GM23338 (cell line): Measurements from ENCODE around the gene MAFF. TPM values are rescaled to one million over a fixed set of nuclear protein-coding genes. Genes with fewer than 3 reads are reported as not detected.

Experiments
- ATAC-seq: fragments of 200-7000 bp; cut with Tn5 transposase; 3 replicates; pipeline ENCODE4 v1.9.1; 2020
- DNase-seq: peaks from one replicate; pipeline ENCODE4 v3.0.0-alpha.2; 2015; ENCODE audit warnings: low spot score
- H2AFZ ChIP-seq: fragments of 200-600 bp; sonication (generic); 2 replicates; pipeline ENCODE4 v1.8.0; 2016; ENCODE audit warnings: antibody characterized with exemption, mild to moderate bottlenecking, moderate library complexity
- H3F3A ChIP-seq: fragments of 200-600 bp; sonication (generic); replicated peaks from 2 replicates; pipeline ENCODE4 v1.8.0; 2017; ENCODE audit warnings: antibody characterized with exemption, mixed run types, low read depth
- H3K27ac ChIP-seq: fragments of 200-600 bp; sonication (generic); 2 replicates; pipeline ENCODE4 v1.6.1; 2016; ENCODE audit warnings: low read depth
- H3K27me3 ChIP-seq: fragments of 200-600 bp; sonication (generic); 2 replicates; pipeline ENCODE4 v1.8.0; 2016; ENCODE audit warnings: mild to moderate bottlenecking, mixed run types, moderate library complexity; ENCODE audit not compliant: insufficient read depth
- H3K36me3 ChIP-seq: fragments of 200-600 bp; sonication (generic); 2 replicates; pipeline ENCODE4 v1.8.0; 2016; ENCODE audit warnings: mild to moderate bottlenecking; ENCODE audit not compliant: insufficient read depth
- H3K4me1 ChIP-seq: fragments of 200-600 bp; sonication (generic); 2 replicates; pipeline ENCODE4 v1.8.0; 2016; ENCODE audit warnings: mild to moderate bottlenecking, moderate library complexity; ENCODE audit not compliant: insufficient read depth
- H3K4me2 ChIP-seq: fragments of 200-600 bp; sonication (generic); 2 replicates; pipeline ENCODE4 v1.7.1; 2017; ENCODE audit warnings: mixed run types
- H3K4me3 ChIP-seq: fragments of 200-600 bp; sonication (generic); 2 replicates; pipeline ENCODE4 v1.6.1; 2016; ENCODE audit warnings: mixed run types
- H3K79me2 ChIP-seq: fragments of 200-600 bp; sonication (generic); replicated peaks from 2 replicates; pipeline ENCODE4 v1.8.0; 2017; ENCODE audit warnings: mild to moderate bottlenecking; ENCODE audit not compliant: insufficient read depth
- H3K9me2 ChIP-seq: fragments of 200-600 bp; sonication (generic); 2 replicates; pipeline ENCODE4 v1.8.0; 2017; ENCODE audit not compliant: insufficient read depth
- H4K20me1 ChIP-seq: fragments of 200-600 bp; sonication (generic); replicated peaks from 2 replicates; pipeline ENCODE4 v1.8.0; 2017; ENCODE audit warnings: mild to moderate bottlenecking; ENCODE audit not compliant: insufficient read depth
- H3K27ac Mint-ChIP-seq: 2 replicates; pipeline ENCODE4 v1.8.0; 2020; ENCODE audit warnings: inconsistent platforms, mild to moderate bottlenecking, moderate library complexity, mixed read lengths
- H3K27me3 Mint-ChIP-seq: 3 replicates; pipeline ENCODE4 v1.8.0; 2022; ENCODE audit warnings: low read depth, mild to moderate bottlenecking, moderate library complexity, mixed read lengths, inconsistent platforms; ENCODE audit not compliant: insufficient read depth, poor library complexity
- H3K36me3 Mint-ChIP-seq: 3 replicates; pipeline ENCODE4 v1.8.0; 2021; ENCODE audit warnings: low read depth, mild to moderate bottlenecking, inconsistent platforms, moderate library complexity, mixed read lengths
- H3K4me1 Mint-ChIP-seq: 3 replicates; pipeline ENCODE4 v1.8.0; 2020; ENCODE audit warnings: mild to moderate bottlenecking, inconsistent platforms, mixed read lengths
- H3K4me3 Mint-ChIP-seq: 3 replicates; pipeline ENCODE4 v1.8.0; 2021; ENCODE audit warnings: moderate library complexity, mild to moderate bottlenecking, inconsistent platforms, mixed read lengths
- H3K9me3 Mint-ChIP-seq: 3 replicates; pipeline ENCODE4 v1.8.0; 2020; ENCODE audit warnings: moderate library complexity, mild to moderate bottlenecking, inconsistent platforms, mixed read lengths
- CREB1 ChIP-seq: fragments of 250-450 bp; sonication (Bioruptor Pico); IDR thresholded peaks from 2 replicates; pipeline ENCODE4 v1.5.0; 2020; ENCODE audit warnings: low read depth, mild to moderate bottlenecking, moderate library complexity
- EZH2 ChIP-seq: fragments of 200-600 bp; sonication (generic); IDR thresholded peaks from one replicate; pipeline ENCODE4 v1.8.0; 2017; ENCODE audit warnings: antibody characterized with exemption, mild to moderate bottlenecking, low read depth; ENCODE audit not compliant: unreplicated experiment
- EZH2phosphoT487 ChIP-seq: fragments of 200-600 bp; sonication (generic); IDR thresholded peaks from one replicate; pipeline ENCODE4 v1.8.1; 2018; ENCODE audit warnings: antibody characterized with exemption; ENCODE audit not compliant: unreplicated experiment
- JUNB ChIP-seq: IDR thresholded peaks from one replicate; pipeline ENCODE4 v1.6.1; 2016; ENCODE audit warnings: antibody characterized with exemption; ENCODE audit not compliant: unreplicated experiment
- NANOG ChIP-seq: IDR thresholded peaks from 2 replicates; pipeline ENCODE4 v1.6.1; 2016; ENCODE audit warnings: antibody characterized with exemption, borderline replicate concordance
- POLR2AphosphoS5 ChIP-seq: IDR thresholded peaks from 2 replicates; pipeline ENCODE4 v1.6.1; 2016; ENCODE audit warnings: antibody characterized with exemption, low read depth
- STAT1 ChIP-seq: IDR thresholded peaks from one replicate; pipeline ENCODE4 v1.6.1; 2016; ENCODE audit warnings: antibody characterized with exemption; ENCODE audit not compliant: unreplicated experiment
- ZNF114 ChIP-seq: fragments of 250-450 bp; sonication (Bioruptor Pico); IDR thresholded peaks from 2 replicates; pipeline ENCODE4 v1.5.0; 2020; ENCODE audit warnings: mild to moderate bottlenecking, moderate library complexity
- ZNF331 ChIP-seq: fragments of 250-450 bp; sonication (Bioruptor Pico); IDR thresholded peaks from 2 replicates; pipeline ENCODE4 v1.5.0; 2020; ENCODE audit warnings: low read depth, mild to moderate bottlenecking, moderate library complexity
- ZNF462 ChIP-seq: fragments of 250-450 bp; sonication (Bioruptor Pico); IDR thresholded peaks from 2 replicates; pipeline ENCODE4 v1.5.0; 2020; ENCODE audit warnings: mild to moderate bottlenecking, moderate library complexity
- polyA plus RNA-seq: library from polyadenylated mRNA; unstranded; fragments of >200 nt; fragmentation: Nextera tagmentation; extraction: Ambion mirVana; gene quantifications from 2 replicates; pipeline ENCODE4 v1.2.1, GENCODE V29; 2016
- total RNA-seq: library from RNA; depleted of rRNA; stranded (reverse); fragments of >200 nt; shearing (Covaris generic); gene quantifications from 2 replicates; pipeline ENCODE4 v1.2.3, GENCODE V29; 2014
- TF ChIP-seq, protein P1 (sequence below): IDR thresholded peaks from one replicate; pipeline ENCODE4 v1.6.1; 2018; ENCODE audit warnings: antibody characterized with exemption; ENCODE audit not compliant: unreplicated experiment
- TF ChIP-seq, protein P2 (sequence below): IDR thresholded peaks from 2 replicates; pipeline ENCODE4 v1.6.1; 2016; ENCODE audit warnings: antibody characterized with exemption
- TF ChIP-seq, protein P3 (sequence below), 2 experiments: fragments of 200-600 bp in 1 of 2; sonication (generic) in 1 of 2; conservative IDR thresholded peaks; 2 replicates each; pipeline versions ENCODE4 v1.5.1 to v1.6.1; 2016 to 2017; ENCODE audit warnings: antibody characterized with exemption in 2 of 2, low read depth in 2 of 2, mild to moderate bottlenecking in 2 of 2, moderate library complexity in 1 of 2

The MAFF gene
- total and polyA plus RNA-seq, 2 experiments from 2014 or later = 2.2 to 8.9 TPM

- Mint-ChIP-seq H3K4me3 (no peak overlapping the region), H3K27ac (no peak overlapping the region), H3K27me3 (peaks cover 6% of the 10 kb centered on the region), H3K36me3 (peaks cover 18% of the 10 kb centered on the region), H3K4me1 (no peaks in the 10 kb centered on the region; the same call in 2 of the 3 replicates), H3K9me3 (no peaks in the 10 kb centered on the region)
- DNase-seq (no peak), ATAC-seq (no peak)
- Histone ChIP-seq H3K4me3 (no peak overlapping the region), H2AFZ (no peak overlapping the region), H4K20me1 (peaks cover 29% of the 10 kb centered on the region), H3K27ac (no peak overlapping the region), H3K9me2 (no peaks in the 10 kb centered on the region), H3K79me2 (peaks cover 83% of the 10 kb centered on the region), H3F3A (no peaks in the 10 kb centered on the region), H3K4me1 (no peaks in the 10 kb centered on the region), H3K27me3 (no peaks in the 10 kb centered on the region), H3K36me3 (no peaks in the 10 kb centered on the region), H3K4me2 (no peak overlapping the region)
- no peak for TF ChIP-seq JUNB
- no peak for TF ChIP-seq EZH2phosphoT487
- no peak for TF ChIP-seq CREB1 (CRISPR knock-in tag)
- no peak for TF ChIP-seq ZNF331 (CRISPR knock-in tag)
- TF ChIP-seq ZNF114 = no peak
- TF ChIP-seq NANOG = no peak
- no peak for TF ChIP-seq EZH2
- TF ChIP-seq STAT1 = no peak
- TF ChIP-seq POLR2AphosphoS5 = no peak
- TF ChIP-seq ZNF462 (CRISPR knock-in tag) = no peak
- TF ChIP-seq, protein P1, sequence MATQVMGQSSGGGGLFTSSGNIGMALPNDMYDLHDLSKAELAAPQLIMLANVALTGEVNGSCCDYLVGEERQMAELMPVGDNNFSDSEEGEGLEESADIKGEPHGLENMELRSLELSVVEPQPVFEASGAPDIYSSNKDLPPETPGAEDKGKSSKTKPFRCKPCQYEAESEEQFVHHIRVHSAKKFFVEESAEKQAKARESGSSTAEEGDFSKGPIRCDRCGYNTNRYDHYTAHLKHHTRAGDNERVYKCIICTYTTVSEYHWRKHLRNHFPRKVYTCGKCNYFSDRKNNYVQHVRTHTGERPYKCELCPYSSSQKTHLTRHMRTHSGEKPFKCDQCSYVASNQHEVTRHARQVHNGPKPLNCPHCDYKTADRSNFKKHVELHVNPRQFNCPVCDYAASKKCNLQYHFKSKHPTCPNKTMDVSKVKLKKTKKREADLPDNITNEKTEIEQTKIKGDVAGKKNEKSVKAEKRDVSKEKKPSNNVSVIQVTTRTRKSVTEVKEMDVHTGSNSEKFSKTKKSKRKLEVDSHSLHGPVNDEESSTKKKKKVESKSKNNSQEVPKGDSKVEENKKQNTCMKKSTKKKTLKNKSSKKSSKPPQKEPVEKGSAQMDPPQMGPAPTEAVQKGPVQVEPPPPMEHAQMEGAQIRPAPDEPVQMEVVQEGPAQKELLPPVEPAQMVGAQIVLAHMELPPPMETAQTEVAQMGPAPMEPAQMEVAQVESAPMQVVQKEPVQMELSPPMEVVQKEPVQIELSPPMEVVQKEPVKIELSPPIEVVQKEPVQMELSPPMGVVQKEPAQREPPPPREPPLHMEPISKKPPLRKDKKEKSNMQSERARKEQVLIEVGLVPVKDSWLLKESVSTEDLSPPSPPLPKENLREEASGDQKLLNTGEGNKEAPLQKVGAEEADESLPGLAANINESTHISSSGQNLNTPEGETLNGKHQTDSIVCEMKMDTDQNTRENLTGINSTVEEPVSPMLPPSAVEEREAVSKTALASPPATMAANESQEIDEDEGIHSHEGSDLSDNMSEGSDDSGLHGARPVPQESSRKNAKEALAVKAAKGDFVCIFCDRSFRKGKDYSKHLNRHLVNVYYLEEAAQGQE = no peak
- TF ChIP-seq, protein P2, sequence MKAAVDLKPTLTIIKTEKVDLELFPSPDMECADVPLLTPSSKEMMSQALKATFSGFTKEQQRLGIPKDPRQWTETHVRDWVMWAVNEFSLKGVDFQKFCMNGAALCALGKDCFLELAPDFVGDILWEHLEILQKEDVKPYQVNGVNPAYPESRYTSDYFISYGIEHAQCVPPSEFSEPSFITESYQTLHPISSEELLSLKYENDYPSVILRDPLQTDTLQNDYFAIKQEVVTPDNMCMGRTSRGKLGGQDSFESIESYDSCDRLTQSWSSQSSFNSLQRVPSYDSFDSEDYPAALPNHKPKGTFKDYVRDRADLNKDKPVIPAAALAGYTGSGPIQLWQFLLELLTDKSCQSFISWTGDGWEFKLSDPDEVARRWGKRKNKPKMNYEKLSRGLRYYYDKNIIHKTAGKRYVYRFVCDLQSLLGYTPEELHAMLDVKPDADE = no peak
- TF ChIP-seq, protein P3, sequence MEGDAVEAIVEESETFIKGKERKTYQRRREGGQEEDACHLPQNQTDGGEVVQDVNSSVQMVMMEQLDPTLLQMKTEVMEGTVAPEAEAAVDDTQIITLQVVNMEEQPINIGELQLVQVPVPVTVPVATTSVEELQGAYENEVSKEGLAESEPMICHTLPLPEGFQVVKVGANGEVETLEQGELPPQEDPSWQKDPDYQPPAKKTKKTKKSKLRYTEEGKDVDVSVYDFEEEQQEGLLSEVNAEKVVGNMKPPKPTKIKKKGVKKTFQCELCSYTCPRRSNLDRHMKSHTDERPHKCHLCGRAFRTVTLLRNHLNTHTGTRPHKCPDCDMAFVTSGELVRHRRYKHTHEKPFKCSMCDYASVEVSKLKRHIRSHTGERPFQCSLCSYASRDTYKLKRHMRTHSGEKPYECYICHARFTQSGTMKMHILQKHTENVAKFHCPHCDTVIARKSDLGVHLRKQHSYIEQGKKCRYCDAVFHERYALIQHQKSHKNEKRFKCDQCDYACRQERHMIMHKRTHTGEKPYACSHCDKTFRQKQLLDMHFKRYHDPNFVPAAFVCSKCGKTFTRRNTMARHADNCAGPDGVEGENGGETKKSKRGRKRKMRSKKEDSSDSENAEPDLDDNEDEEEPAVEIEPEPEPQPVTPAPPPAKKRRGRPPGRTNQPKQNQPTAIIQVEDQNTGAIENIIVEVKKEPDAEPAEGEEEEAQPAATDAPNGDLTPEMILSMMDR (conservative IDR thresholded peaks at IDR 0.05; ENCODE audit: low read depth in 2 of 2) = no peak
Observed at GRCh38 chr22:38251341-38251692, 49.5 kb downstream of the MAFF start.
